ENCODE measurements around the gene COQ4.

The COQ4 gene

DNA sequence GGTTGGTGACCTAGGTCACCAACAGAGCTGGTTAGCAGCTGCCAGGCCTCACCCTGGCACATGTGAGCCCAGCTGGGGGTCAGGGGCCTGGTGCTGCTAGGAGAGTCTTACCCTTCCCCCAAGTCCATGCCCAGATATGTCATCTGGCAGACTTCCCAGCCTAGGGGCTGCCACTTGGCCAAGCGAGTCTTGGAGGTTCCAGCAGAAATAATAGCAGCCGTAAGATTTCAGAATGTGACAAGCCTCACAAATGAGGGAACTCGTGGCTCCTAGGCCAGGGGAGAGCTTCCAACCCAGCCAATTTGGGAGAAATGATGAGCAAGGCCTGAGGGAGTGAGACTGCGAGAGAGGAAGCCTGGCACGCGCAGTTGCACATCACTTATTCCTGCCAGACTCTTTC is 59.6 kb downstream of the COQ4 start:
- DNase-seq = peak; percentile 34

DNA sequence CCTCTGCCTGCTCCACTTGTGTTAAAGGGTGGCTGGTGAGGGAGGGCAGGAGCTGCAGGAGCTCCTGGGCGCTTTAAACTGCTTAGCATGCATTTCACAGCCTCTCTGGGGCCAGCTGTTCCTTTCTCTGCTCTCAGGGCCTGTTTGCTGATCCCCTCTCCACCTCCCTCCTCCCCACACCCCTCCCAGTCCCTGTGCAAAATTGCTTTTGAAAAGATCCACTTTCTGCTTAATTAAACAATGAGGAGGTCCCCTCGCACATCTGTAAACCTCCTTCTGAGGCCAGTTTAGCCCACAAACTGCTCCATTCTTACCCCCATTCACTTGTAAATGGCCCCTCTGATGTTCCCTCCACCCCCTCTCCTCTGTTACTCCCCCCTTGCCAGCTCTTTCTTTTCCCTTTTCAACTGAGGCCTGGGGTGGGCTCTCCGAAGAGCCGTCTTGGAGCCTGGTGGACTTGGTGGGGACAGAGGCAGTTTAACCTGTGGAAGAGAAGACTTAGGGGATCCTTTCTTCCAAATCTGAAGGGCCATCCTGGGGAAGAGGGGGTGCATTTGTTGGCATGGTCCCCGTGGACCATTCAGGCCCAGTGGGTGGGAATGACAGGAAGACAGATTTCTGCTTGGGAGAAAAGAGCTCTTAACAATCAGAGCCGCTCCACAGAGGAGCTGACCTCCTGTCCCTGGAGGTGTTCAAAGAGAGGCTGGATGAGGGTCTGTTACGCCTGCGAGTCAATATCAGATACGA is 60.5 kb downstream of the COQ4 start:
- DNase-seq = peak; percentile 32
